Uterus (tissue), 4 donors: ENCODE data around the gene IL6R. TPM values are rescaled to one million over a fixed set of nuclear protein-coding genes. Genes with fewer than 3 reads are reported as not detected.

ENCODE experiments used
- DNase-seq, 2 donors: peaks; one replicate each; pipeline ENCODE4 v3.0.0-alpha.2; 2019 to 2020
- H3K27ac ChIP-seq, 2 donors: fragments of 200-600 bp; sonication (generic); 1 replicate in 1 of 2; 2 replicates in 1 of 2; pipeline ENCODE4 v1.5.1; 2016 to 2018
- H3K27me3 ChIP-seq, 2 donors: fragments of 200-600 bp; sonication (generic); one replicate each; pipeline ENCODE4 v1.5.1; 2018 to 2019; ENCODE audit warnings: control low read depth in 1 of 2
- H3K36me3 ChIP-seq, 2 donors: fragments of 200-600 bp; sonication (generic); one replicate each; pipeline ENCODE4 v1.5.1; 2019; ENCODE audit warnings: control low read depth in 1 of 2
- H3K4me1 ChIP-seq, 2 donors: fragments of 200-600 bp; sonication (generic); one replicate each; pipeline ENCODE4 v1.5.1; 2018 to 2019; ENCODE audit warnings: control low read depth in 1 of 2
- H3K4me3 ChIP-seq, 2 donors: fragments of 200-600 bp; sonication (generic); 1 replicate in 1 of 2; 2 replicates in 1 of 2; pipeline ENCODE4 v1.5.1; 2018 to 2019; ENCODE audit warnings: mild to moderate bottlenecking in 1 of 2
- H3K9me3 ChIP-seq, 2 donors: fragments of 200-600 bp; sonication (generic); one replicate each; pipeline ENCODE4 v1.5.1; 2019; ENCODE audit warnings: control low read depth in 1 of 2
- POLR2A ChIP-seq, 2 donors: fragments of 450-650 bp; IDR thresholded peaks; one replicate each; pipeline ENCODE4 v1.6.1; 2016; ENCODE audit warnings: antibody characterized with exemption in 2 of 2, mild to moderate bottlenecking in 1 of 2, moderate library complexity in 1 of 2
- intact Hi-C: fragments of 100-400 bp; cut with DNase I; formaldehyde crosslinking; loops from one replicate; pipeline ENCODE4 v1.15.1; 2023; ENCODE audit warnings: low total_unique reads
- total RNA-seq, 4 donors: library from RNA; depleted of rRNA in 3 of 4; stranded (reverse); fragments of >200 nt in 3 of 4; gene quantifications; one replicate each; pipeline versions ENCODE4 v1.1.0 to v1.2.4, GENCODE V29; 2014 to 2023
- TF ChIP-seq, protein P1 (sequence below), 4 experiments: fragments of 200-600 bp in 2 of 4; fragments of 450-650 bp in 2 of 4; sonication (generic) in 2 of 4; IDR thresholded peaks; one replicate each; pipeline ENCODE4 v1.5.1; 2016 to 2019; ENCODE audit warnings: antibody characterized with exemption in 4 of 4, mild to moderate bottlenecking in 2 of 4, moderate library complexity in 1 of 4
- donor health status: DM: yes; HTN: yes; CAD: no.

Gene IL6R
- total RNA-seq, 4 donors from 2014 or later, result 9.7 to 28.2 (median 17.1) TPM

DNA sequence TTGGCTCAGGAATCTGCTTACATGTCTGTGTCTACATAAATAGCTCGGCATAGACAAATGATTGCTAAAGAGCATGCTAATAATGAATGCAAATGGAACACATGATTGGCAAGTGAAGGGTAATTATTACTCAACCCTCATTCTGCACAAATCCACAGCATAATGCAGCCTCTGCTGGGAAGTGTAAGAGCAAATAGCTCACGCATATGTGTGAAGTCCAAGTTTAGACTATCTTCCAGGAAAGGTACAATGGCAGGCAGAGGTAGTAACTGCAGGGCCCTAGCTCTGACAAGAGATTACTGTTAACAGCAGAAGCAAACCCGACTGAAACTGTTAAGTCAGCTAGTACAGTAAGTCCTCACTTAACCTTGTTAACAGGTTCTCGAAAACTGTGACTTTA is 7.0 kb upstream of the IL6R start:
- Histone ChIP-seq H3K9me3 (peaks cover 0 to 5% of the 10 kb centered on the region in 2 donors), H3K27ac (no peak overlapping the region), H3K27me3 (no peaks in the 10 kb centered on the region), H3K36me3 (no peaks in the 10 kb centered on the region), H3K4me1 (no peaks in the 10 kb centered on the region), H3K4me3 (no peak overlapping the region)
- TF ChIP-seq POLR2A (IDR thresholded peaks at IDR 0.05), result no peak
- TF ChIP-seq, protein P1, sequence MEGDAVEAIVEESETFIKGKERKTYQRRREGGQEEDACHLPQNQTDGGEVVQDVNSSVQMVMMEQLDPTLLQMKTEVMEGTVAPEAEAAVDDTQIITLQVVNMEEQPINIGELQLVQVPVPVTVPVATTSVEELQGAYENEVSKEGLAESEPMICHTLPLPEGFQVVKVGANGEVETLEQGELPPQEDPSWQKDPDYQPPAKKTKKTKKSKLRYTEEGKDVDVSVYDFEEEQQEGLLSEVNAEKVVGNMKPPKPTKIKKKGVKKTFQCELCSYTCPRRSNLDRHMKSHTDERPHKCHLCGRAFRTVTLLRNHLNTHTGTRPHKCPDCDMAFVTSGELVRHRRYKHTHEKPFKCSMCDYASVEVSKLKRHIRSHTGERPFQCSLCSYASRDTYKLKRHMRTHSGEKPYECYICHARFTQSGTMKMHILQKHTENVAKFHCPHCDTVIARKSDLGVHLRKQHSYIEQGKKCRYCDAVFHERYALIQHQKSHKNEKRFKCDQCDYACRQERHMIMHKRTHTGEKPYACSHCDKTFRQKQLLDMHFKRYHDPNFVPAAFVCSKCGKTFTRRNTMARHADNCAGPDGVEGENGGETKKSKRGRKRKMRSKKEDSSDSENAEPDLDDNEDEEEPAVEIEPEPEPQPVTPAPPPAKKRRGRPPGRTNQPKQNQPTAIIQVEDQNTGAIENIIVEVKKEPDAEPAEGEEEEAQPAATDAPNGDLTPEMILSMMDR (IDR thresholded peaks at IDR 0.05), result no peak
- DNase-seq, result no peak
- intact Hi-C loops, result no loop called here

DNA sequence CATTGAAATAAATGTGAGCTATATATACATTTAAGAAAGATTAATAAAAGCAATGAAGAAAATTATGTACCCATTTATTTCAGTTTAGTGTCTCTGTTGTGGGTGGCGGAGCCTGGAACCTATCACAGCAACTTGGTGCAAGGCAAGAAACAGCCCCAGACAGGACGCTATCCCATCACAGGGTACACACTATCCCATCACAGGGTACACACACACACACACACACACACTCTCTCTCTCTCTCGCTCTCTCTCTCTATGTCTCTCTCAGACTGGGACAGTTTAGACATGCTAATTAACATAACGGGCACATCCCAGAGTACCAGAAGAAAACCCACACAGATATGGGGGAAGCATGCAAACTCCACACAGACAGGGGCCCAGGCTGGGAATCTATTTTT is 6.5 kb upstream of the IL6R start:
- no peak for TF ChIP-seq POLR2A (IDR thresholded peaks at IDR 0.05)
- TF ChIP-seq, protein P1 (IDR thresholded peaks at IDR 0.05), result no peak
- H3K4me3 ChIP-seq, result no peak overlapping the region
- H3K4me1 ChIP-seq, result no peaks in the 10 kb centered on the region
- no peak for DNase-seq
- no peaks in the 10 kb centered on the region for H3K36me3 ChIP-seq
- intact Hi-C loops, result no loop called here
- peaks cover 0 to 5% of the 10 kb centered on the region in 2 donors for H3K9me3 ChIP-seq
- no peak overlapping the region for H3K27ac ChIP-seq
- H3K27me3 ChIP-seq, result no peaks in the 10 kb centered on the region

DNA sequence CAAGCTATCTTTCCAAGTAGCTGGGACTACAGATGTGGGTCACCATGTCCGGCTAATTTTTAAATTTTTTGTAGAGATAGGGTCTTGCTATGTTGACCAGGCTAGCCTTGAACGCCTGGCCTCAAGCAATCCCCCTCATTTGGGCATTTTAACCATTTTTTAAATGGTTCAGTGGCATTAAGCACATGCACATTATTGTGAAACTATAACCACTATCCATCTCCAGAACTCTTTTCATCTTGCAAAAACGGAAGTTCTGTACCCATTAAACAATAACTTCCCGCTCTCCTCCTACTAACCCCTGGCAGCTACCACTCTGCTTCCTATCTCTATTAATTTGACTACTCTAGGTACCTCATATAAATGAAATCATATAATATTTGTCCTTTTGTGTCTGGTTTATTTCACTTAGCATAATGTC is 4.8 kb upstream of the IL6R start:
- Histone ChIP-seq H3K4me1 (peaks cover 0 to 5% of the 10 kb centered on the region in 2 donors), H3K4me3 (no peak overlapping the region), H3K36me3 (no peaks in the 10 kb centered on the region), H3K27ac (no peak overlapping the region), H3K27me3 (no peaks in the 10 kb centered on the region), H3K9me3 (peaks cover 0 to 5% of the 10 kb centered on the region in 2 donors)
- TF ChIP-seq POLR2A (IDR thresholded peaks at IDR 0.05), result no peak
- TF ChIP-seq, protein P1 (IDR thresholded peaks at IDR 0.05), result no peak
- intact Hi-C loops, result no loop called here
- DNase-seq, result no peak

DNA sequence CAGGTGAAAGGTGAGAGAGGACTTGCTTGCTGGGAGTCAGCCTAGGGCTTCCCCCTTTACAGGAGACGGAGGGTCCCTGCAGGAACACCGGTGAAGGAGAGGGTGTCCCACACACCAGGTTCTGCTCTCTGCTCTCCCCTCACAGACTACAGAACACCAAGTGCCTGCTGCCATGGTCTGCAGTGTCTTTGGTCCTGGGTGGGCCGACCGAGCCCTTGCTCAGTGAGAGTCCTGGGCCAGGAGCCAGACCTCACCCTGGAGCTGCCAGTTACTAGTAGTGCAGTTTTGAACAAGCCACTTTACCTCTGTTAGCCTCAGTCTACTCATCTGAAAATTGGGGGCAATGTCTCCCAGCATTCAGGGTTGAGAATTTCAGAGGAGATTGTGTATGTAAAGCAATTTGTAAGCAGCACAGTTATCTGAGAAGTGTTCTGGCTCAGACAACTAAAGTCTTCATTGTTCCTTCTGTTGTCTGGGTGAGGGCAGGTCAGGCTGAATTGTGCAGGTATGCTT is 2.7 kb upstream of the IL6R start:
- intact Hi-C loops, result no loop called here
- H3K4me1 ChIP-seq, result peaks cover 7 to 14% of the 10 kb centered on the region in 2 donors
- H3K27me3 ChIP-seq, result no peaks in the 10 kb centered on the region
- no peaks in the 10 kb centered on the region for H3K36me3 ChIP-seq
- DNase-seq, result no peak
- H3K9me3 ChIP-seq, result no peaks in the 10 kb centered on the region
- H3K4me3 ChIP-seq, result no peak overlapping the region
- no peak overlapping the region for H3K27ac ChIP-seq
- no peak for TF ChIP-seq POLR2A (IDR thresholded peaks at IDR 0.05)
- TF ChIP-seq, protein P1 (IDR thresholded peaks at IDR 0.05), result no peak

DNA sequence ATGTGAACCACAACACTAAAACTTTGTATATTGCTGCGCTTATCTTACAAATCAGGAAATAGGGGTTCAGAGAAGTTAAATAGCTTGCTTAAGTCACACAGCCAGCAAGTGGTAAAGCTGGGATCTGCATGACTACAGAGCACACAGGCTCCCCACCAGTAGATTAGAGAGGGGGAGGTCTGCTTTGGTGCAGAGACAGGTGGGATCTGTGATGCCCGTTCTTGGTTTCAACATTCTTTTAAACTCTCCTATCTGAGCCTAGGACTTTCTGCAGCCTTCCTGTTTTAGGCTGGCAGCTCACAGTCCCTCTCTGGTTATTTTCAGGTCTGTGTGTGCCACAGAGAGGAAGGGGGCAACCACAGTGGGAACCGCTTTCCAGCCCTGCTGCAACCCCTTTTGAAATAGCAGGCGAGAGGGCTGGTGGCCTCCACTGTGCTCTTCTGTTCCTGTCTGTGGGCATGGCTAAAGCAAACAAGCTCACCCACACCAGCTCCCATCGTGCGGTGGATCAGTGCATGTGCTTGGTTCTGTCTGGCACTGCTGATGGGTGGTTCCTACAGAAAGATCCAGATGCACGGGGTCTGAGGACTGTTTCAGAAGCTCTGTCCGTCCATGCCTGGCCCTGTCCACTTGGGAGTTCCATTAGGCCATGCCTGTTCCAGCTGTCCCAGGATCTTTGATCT is 1.7 kb upstream of the IL6R start:
- Histone ChIP-seq H3K4me1 (peaks cover 15 to 16% of the 10 kb centered on the region in 2 donors), H3K36me3 (no peaks in the 10 kb centered on the region), H3K27me3 (no peaks in the 10 kb centered on the region), H3K4me3 (no peak overlapping the region), H3K27ac (no peak overlapping the region), H3K9me3 (no peaks in the 10 kb centered on the region)
- no peak for DNase-seq
- TF ChIP-seq, protein P1 (IDR thresholded peaks at IDR 0.05), result no peak
- no peak for TF ChIP-seq POLR2A (IDR thresholded peaks at IDR 0.05)
- intact Hi-C loops, result no loop called here
